ENCODE data around the gene ZNF428. TPM values are rescaled to one million over a fixed set of nuclear protein-coding genes. Genes with fewer than 3 reads are reported as not detected.

Gene ZNF428
- total and polyA plus RNA-seq, 2 experiments from 2014 or later = 21.1 to 23.9 TPM

DNA sequence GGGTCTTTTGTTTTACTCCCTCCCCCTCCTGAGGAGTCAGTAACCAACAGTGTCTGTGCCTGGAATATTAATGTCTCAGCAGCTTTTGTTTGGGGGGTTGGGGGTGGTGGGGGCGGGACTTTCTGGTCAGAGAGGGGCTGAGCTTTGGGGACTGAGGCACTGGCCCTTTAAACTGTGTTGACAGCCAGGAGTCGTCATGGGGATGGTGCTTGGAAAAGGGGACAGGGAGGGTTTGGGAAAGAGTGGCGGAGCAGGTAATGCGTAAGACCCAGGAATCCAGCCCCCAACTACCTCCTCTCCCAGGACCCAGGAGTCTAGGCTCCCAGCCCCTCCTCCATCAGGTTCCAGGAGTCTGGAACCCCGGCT is 15.1 kb upstream of the ZNF428 start:
- no peaks in the 10 kb centered on the region for H3K36me3 ChIP-seq (ENCODE audit: insufficient read depth)
- Mint-ChIP-seq H3K9me3 (no peaks in the 10 kb centered on the region), H3K36me3 (ENCODE audit: low read depth) (peaks cover 7% of the 10 kb centered on the region; the same call in 1 of the 3 replicates), H3K4me1 (peaks cover 29% of the 10 kb centered on the region), H3K27me3 (ENCODE audit: insufficient read depth, low read depth, poor library complexity) (peaks cover 44% of the 10 kb centered on the region), H3K27ac (no peak overlapping the region), H3K4me3 (peak overlapping the region; percentile 81)
- H3K9me2 ChIP-seq (ENCODE audit: insufficient read depth) = no peaks in the 10 kb centered on the region
- peak; percentile 83 for DNase-seq (ENCODE audit: low spot score)
- H3K27me3 ChIP-seq (ENCODE audit: insufficient read depth) = peaks cover 26% of the 10 kb centered on the region
- H3K4me1 ChIP-seq (ENCODE audit: insufficient read depth) = peaks cover 33% of the 10 kb centered on the region
- 0 out of 2 replicates have a peak, but pooled peaks cover 3% of the 10 kb centered on the region for H3F3A ChIP-seq (replicated peaks; ENCODE audit: low read depth)
- H4K20me1 ChIP-seq (replicated peaks; ENCODE audit: insufficient read depth) = peaks cover 5% of the 10 kb centered on the region; the same call in 1 of the 2 replicates
- no peaks in the 10 kb centered on the region for H3K79me2 ChIP-seq (replicated peaks; ENCODE audit: insufficient read depth)
- H2AFZ ChIP-seq = no peak overlapping the region
- no peak for TF ChIP-seq JUNB (IDR thresholded peaks at IDR 0.05; ENCODE audit: unreplicated experiment)
- TF ChIP-seq POLR2AphosphoS5 (IDR thresholded peaks at IDR 0.05; ENCODE audit: low read depth) = no peak
- TF ChIP-seq, protein P1, sequence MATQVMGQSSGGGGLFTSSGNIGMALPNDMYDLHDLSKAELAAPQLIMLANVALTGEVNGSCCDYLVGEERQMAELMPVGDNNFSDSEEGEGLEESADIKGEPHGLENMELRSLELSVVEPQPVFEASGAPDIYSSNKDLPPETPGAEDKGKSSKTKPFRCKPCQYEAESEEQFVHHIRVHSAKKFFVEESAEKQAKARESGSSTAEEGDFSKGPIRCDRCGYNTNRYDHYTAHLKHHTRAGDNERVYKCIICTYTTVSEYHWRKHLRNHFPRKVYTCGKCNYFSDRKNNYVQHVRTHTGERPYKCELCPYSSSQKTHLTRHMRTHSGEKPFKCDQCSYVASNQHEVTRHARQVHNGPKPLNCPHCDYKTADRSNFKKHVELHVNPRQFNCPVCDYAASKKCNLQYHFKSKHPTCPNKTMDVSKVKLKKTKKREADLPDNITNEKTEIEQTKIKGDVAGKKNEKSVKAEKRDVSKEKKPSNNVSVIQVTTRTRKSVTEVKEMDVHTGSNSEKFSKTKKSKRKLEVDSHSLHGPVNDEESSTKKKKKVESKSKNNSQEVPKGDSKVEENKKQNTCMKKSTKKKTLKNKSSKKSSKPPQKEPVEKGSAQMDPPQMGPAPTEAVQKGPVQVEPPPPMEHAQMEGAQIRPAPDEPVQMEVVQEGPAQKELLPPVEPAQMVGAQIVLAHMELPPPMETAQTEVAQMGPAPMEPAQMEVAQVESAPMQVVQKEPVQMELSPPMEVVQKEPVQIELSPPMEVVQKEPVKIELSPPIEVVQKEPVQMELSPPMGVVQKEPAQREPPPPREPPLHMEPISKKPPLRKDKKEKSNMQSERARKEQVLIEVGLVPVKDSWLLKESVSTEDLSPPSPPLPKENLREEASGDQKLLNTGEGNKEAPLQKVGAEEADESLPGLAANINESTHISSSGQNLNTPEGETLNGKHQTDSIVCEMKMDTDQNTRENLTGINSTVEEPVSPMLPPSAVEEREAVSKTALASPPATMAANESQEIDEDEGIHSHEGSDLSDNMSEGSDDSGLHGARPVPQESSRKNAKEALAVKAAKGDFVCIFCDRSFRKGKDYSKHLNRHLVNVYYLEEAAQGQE (IDR thresholded peaks at IDR 0.05; ENCODE audit: unreplicated experiment) = no peak
- TF ChIP-seq, protein P2, sequence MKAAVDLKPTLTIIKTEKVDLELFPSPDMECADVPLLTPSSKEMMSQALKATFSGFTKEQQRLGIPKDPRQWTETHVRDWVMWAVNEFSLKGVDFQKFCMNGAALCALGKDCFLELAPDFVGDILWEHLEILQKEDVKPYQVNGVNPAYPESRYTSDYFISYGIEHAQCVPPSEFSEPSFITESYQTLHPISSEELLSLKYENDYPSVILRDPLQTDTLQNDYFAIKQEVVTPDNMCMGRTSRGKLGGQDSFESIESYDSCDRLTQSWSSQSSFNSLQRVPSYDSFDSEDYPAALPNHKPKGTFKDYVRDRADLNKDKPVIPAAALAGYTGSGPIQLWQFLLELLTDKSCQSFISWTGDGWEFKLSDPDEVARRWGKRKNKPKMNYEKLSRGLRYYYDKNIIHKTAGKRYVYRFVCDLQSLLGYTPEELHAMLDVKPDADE (IDR thresholded peaks at IDR 0.05) = no peak
- no peak for TF ChIP-seq NANOG (IDR thresholded peaks at IDR 0.05; ENCODE audit: borderline replicate concordance)
- TF ChIP-seq, protein P3, sequence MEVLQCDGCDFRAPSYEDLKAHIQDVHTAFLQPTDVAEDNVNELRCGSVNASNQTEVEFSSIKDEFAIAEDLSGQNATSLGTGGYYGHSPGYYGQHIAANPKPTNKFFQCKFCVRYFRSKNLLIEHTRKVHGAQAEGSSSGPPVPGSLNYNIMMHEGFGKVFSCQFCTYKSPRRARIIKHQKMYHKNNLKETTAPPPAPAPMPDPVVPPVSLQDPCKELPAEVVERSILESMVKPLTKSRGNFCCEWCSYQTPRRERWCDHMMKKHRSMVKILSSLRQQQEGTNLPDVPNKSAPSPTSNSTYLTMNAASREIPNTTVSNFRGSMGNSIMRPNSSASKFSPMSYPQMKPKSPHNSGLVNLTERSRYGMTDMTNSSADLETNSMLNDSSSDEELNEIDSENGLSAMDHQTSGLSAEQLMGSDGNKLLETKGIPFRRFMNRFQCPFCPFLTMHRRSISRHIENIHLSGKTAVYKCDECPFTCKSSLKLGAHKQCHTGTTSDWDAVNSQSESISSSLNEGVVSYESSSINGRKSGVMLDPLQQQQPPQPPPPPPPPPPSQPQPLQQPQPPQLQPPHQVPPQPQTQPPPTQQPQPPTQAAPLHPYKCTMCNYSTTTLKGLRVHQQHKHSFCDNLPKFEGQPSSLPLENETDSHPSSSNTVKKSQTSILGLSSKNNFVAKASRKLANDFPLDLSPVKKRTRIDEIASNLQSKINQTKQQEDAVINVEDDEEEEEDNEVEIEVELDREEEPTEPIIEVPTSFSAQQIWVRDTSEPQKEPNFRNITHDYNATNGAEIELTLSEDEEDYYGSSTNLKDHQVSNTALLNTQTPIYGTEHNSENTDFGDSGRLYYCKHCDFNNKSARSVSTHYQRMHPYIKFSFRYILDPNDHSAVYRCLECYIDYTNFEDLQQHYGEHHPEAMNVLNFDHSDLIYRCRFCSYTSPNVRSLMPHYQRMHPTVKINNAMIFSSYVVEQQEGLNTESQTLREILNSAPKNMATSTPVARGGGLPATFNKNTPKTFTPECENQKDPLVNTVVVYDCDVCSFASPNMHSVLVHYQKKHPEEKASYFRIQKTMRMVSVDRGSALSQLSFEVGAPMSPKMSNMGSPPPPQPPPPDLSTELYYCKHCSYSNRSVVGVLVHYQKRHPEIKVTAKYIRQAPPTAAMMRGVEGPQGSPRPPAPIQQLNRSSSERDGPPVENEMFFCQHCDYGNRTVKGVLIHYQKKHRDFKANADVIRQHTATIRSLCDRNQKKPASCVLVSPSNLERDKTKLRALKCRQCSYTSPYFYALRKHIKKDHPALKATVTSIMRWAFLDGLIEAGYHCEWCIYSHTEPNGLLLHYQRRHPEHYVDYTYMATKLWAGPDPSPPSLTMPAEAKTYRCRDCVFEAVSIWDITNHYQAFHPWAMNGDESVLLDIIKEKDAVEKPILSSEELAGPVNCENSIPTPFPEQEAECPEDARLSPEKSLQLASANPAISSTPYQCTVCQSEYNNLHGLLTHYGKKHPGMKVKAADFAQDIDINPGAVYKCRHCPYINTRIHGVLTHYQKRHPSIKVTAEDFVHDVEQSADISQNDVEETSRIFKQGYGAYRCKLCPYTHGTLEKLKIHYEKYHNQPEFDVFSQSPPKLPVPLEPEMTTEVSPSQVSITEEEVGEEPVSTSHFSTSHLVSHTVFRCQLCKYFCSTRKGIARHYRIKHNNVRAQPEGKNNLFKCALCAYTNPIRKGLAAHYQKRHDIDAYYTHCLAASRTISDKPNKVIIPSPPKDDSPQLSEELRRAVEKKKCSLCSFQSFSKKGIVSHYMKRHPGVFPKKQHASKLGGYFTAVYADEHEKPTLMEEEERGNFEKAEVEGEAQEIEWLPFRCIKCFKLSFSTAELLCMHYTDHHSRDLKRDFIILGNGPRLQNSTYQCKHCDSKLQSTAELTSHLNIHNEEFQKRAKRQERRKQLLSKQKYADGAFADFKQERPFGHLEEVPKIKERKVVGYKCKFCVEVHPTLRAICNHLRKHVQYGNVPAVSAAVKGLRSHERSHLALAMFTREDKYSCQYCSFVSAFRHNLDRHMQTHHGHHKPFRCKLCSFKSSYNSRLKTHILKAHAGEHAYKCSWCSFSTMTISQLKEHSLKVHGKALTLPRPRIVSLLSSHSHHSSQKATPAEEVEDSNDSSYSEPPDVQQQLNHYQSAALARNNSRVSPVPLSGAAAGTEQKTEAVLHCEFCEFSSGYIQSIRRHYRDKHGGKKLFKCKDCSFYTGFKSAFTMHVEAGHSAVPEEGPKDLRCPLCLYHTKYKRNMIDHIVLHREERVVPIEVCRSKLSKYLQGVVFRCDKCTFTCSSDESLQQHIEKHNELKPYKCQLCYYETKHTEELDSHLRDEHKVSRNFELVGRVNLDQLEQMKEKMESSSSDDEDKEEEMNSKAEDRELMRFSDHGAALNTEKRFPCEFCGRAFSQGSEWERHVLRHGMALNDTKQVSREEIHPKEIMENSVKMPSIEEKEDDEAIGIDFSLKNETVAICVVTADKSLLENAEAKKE (CRISPR knock-in tag; IDR thresholded peaks at IDR 0.05) = no peak
- no peak for TF ChIP-seq ZNF114 (CRISPR knock-in tag; IDR thresholded peaks at IDR 0.05)
- no peak for TF ChIP-seq CREB1 (CRISPR knock-in tag; IDR thresholded peaks at IDR 0.05; ENCODE audit: low read depth)
- TF ChIP-seq, protein P4, sequence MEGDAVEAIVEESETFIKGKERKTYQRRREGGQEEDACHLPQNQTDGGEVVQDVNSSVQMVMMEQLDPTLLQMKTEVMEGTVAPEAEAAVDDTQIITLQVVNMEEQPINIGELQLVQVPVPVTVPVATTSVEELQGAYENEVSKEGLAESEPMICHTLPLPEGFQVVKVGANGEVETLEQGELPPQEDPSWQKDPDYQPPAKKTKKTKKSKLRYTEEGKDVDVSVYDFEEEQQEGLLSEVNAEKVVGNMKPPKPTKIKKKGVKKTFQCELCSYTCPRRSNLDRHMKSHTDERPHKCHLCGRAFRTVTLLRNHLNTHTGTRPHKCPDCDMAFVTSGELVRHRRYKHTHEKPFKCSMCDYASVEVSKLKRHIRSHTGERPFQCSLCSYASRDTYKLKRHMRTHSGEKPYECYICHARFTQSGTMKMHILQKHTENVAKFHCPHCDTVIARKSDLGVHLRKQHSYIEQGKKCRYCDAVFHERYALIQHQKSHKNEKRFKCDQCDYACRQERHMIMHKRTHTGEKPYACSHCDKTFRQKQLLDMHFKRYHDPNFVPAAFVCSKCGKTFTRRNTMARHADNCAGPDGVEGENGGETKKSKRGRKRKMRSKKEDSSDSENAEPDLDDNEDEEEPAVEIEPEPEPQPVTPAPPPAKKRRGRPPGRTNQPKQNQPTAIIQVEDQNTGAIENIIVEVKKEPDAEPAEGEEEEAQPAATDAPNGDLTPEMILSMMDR (conservative IDR thresholded peaks at IDR 0.05; ENCODE audit: low read depth in 2 of 2) = no peak
- TF ChIP-seq EZH2 (IDR thresholded peaks at IDR 0.05; ENCODE audit: low read depth, unreplicated experiment) = no peak
- no peak for TF ChIP-seq ZNF331 (CRISPR knock-in tag; IDR thresholded peaks at IDR 0.05; ENCODE audit: low read depth)
- TF ChIP-seq EZH2phosphoT487 (IDR thresholded peaks at IDR 0.05; ENCODE audit: unreplicated experiment) = no peak
- no peak for TF ChIP-seq STAT1 (IDR thresholded peaks at IDR 0.05; ENCODE audit: unreplicated experiment)
- peak overlapping the region; percentile 83 for H3K4me3 ChIP-seq
- H3K4me2 ChIP-seq = peak overlapping the region; percentile 99
- 0 out of 2 replicates have a peak overlapping the region, but pooled peaks have one; percentile 87 for H3K27ac ChIP-seq (ENCODE audit: low read depth)
- peak; percentile 54 for ATAC-seq
